Measurements from ENCODE around the gene RAB31. TPM values are rescaled to one million over a fixed set of nuclear protein-coding genes. Genes with fewer than 3 reads are reported as not detected.

Gene RAB31
- total RNA-seq, 1 experiment from 2014 or later, result 32.9 TPM

DNA sequence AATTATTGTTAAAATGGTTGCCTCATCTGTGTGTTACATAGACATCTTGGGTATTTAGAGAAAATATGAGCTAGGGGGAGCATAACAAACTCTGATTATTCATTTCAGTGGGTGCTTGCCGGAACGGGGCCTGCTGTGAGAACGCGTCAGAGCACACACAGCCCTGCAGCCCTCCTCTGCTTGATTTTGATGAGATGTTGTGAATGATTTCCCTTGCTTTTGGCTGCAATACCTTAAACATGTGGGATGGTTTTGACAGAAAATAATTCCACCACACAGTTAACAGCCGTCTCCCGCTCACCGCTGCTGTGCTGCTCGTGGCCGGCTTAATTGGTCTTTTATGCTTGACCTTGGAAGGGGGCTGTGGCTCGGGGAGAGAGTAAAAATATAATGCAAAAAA, 127.7 kb downstream of the RAB31 start:
- ChIA-PET CTCF (no interaction called here), POLR2A (interaction anchor here (0.5 kb wide), 1 partner anchor 45 kb away, joined by 6 read pairs; no protein-coding TSS in a partner anchor)
- Mint-ChIP-seq H3K4me1 (peaks cover 64% of the 10 kb centered on the region), H3K36me3 (peaks cover 4% of the 10 kb centered on the region), H3K4me3 (peak overlapping the region; percentile 41), H3K9me3 (no peaks in the 10 kb centered on the region), H3K27ac (peak overlapping the region; percentile 90), H3K27me3 (ENCODE audit: low read depth) (no peaks in the 10 kb centered on the region; the same call in 1 of the 2 replicates)
- no peak for ATAC-seq
- no peak for TF ChIP-seq GRHL2 (CRISPR knock-in tag; IDR thresholded peaks at IDR 0.05; ENCODE audit: insufficient replicate concordance, severe bottlenecking)
- no peak for TF ChIP-seq NFE2L1 (CRISPR knock-in tag; IDR thresholded peaks at IDR 0.05)
- no peak for TF ChIP-seq ATF1 (CRISPR knock-in tag; IDR thresholded peaks at IDR 0.05)
- TF ChIP-seq, protein P1, sequence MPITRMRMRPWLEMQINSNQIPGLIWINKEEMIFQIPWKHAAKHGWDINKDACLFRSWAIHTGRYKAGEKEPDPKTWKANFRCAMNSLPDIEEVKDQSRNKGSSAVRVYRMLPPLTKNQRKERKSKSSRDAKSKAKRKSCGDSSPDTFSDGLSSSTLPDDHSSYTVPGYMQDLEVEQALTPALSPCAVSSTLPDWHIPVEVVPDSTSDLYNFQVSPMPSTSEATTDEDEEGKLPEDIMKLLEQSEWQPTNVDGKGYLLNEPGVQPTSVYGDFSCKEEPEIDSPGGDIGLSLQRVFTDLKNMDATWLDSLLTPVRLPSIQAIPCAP (CRISPR knock-in tag; IDR thresholded peaks at IDR 0.05), result no peak
- TF ChIP-seq, protein P2, sequence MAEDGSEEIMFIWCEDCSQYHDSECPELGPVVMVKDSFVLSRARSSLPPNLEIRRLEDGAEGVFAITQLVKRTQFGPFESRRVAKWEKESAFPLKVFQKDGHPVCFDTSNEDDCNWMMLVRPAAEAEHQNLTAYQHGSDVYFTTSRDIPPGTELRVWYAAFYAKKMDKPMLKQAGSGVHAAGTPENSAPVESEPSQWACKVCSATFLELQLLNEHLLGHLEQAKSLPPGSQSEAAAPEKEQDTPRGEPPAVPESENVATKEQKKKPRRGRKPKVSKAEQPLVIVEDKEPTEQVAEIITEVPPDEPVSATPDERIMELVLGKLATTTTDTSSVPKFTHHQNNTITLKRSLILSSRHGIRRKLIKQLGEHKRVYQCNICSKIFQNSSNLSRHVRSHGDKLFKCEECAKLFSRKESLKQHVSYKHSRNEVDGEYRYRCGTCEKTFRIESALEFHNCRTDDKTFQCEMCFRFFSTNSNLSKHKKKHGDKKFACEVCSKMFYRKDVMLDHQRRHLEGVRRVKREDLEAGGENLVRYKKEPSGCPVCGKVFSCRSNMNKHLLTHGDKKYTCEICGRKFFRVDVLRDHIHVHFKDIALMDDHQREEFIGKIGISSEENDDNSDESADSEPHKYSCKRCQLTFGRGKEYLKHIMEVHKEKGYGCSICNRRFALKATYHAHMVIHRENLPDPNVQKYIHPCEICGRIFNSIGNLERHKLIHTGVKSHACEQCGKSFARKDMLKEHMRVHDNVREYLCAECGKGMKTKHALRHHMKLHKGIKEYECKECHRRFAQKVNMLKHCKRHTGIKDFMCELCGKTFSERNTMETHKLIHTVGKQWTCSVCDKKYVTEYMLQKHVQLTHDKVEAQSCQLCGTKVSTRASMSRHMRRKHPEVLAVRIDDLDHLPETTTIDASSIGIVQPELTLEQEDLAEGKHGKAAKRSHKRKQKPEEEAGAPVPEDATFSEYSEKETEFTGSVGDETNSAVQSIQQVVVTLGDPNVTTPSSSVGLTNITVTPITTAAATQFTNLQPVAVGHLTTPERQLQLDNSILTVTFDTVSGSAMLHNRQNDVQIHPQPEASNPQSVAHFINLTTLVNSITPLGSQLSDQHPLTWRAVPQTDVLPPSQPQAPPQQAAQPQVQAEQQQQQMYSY (CRISPR knock-in tag; IDR thresholded peaks at IDR 0.05), result no peak
- no peak for TF ChIP-seq FOXK1 (CRISPR knock-in tag; IDR thresholded peaks at IDR 0.05)
- no peak for DNase-seq (ENCODE audit: low spot score)

DNA sequence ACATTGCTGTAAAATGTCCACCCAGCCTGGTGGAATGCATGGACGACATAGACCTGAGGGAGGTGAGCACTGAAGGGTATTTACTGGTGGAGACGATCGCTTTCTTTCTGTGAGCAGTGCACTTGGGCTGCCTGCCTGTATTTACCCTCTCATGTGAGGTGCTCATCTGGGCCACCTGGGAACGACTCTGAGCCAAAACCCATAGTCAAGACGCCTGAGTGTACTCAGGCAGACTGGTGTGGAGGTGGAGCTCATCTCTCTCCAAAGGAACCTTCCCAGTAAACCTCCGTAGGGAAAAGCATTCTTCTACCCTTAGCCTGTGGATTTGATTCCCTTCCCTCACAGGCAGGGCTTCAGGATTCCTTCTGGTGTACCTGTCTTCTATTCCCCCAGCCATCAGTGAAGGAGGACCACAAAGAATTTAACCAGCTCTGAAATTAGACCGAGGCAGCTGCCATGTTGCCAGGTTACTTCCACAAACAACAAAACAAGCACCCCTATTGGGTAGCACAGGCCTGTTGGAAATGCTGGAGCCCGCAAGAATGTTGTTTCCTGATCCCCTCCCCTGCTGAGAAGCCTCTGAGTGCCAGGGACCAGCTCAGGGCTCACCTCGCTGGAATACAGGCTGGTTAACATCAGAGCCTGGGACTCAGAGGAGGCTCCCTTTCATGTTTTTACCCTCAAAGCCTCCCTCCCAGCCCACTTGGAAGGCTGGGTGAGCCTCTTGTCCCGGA, 130.2 kb downstream of the RAB31 start:
- DNase-seq (ENCODE audit: low spot score) (peak; percentile 73), ATAC-seq (peak; percentile 83)
- no peaks in the 10 kb centered on the region for H3K36me3 Mint-ChIP-seq
- H3K27me3 Mint-ChIP-seq (ENCODE audit: low read depth), result no peaks in the 10 kb centered on the region; the same call in 1 of the 2 replicates
- TF ChIP-seq, protein P3, sequence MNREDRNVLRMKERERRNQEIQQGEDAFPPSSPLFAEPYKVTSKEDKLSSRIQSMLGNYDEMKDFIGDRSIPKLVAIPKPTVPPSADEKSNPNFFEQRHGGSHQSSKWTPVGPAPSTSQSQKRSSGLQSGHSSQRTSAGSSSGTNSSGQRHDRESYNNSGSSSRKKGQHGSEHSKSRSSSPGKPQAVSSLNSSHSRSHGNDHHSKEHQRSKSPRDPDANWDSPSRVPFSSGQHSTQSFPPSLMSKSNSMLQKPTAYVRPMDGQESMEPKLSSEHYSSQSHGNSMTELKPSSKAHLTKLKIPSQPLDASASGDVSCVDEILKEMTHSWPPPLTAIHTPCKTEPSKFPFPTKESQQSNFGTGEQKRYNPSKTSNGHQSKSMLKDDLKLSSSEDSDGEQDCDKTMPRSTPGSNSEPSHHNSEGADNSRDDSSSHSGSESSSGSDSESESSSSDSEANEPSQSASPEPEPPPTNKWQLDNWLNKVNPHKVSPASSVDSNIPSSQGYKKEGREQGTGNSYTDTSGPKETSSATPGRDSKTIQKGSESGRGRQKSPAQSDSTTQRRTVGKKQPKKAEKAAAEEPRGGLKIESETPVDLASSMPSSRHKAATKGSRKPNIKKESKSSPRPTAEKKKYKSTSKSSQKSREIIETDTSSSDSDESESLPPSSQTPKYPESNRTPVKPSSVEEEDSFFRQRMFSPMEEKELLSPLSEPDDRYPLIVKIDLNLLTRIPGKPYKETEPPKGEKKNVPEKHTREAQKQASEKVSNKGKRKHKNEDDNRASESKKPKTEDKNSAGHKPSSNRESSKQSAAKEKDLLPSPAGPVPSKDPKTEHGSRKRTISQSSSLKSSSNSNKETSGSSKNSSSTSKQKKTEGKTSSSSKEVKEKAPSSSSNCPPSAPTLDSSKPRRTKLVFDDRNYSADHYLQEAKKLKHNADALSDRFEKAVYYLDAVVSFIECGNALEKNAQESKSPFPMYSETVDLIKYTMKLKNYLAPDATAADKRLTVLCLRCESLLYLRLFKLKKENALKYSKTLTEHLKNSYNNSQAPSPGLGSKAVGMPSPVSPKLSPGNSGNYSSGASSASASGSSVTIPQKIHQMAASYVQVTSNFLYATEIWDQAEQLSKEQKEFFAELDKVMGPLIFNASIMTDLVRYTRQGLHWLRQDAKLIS (CRISPR knock-in tag; IDR thresholded peaks at IDR 0.05; ENCODE audit: borderline replicate concordance), result no peak
- no peak for TF ChIP-seq SMAD4 (CRISPR knock-in tag; IDR thresholded peaks at IDR 0.05)
- no peak for TF ChIP-seq CREM (CRISPR knock-in tag; IDR thresholded peaks at IDR 0.05)
- TF ChIP-seq FOXJ3 (CRISPR knock-in tag; IDR thresholded peaks at IDR 0.05; ENCODE audit: borderline replicate concordance), result no peak
- TF ChIP-seq TEAD4 (CRISPR knock-in tag; IDR thresholded peaks at IDR 0.05), result 0 out of 2 replicates have a peak, but pooled peaks have one; percentile 13
- TF ChIP-seq, protein P2 (CRISPR knock-in tag; IDR thresholded peaks at IDR 0.05), result no peak
- ChIA-PET CTCF (interaction anchor here (0.9 to 1.2 kb wide), 2 partner anchors 66 to 75 kb away, joined by 3 read pairs; partner anchors contain the start of gene VAPA), POLR2A (interaction anchor here (1.2 kb wide), 1 partner anchor 75 kb away, joined by 8 read pairs; the partner anchor contains the start of gene VAPA)
- H3K4me1 Mint-ChIP-seq, result peaks cover 60% of the 10 kb centered on the region
- peak overlapping the region; percentile 91 for H3K27ac Mint-ChIP-seq
- no peak overlapping the region for H3K4me3 Mint-ChIP-seq
- no peaks in the 10 kb centered on the region for H3K9me3 Mint-ChIP-seq

All from WTC11 (cell line).